A673 (cell line): ENCODE results near the gene APBB3. TPM values are rescaled to one million over a fixed set of nuclear protein-coding genes. Genes with fewer than 3 reads are reported as not detected.

Experiments
- BruUV-seq: library from RNA; stranded (reverse); fragments of 400-500 nt; replicated peaks from 2 replicates; lab custom pipeline; 2021; lab: Mats Ljungman, UMichigan
- CTCF ChIA-PET: fragments of 300-600 bp; sonication (Branson Sonifier 250); formaldehyde crosslinking; loops from one replicate; lab custom pipeline; 2022; ENCODE audit warnings: antibody characterized with exemption; lab: Charles Lee
- POLR2A ChIA-PET: fragments of 300-600 bp; sonication (Branson Sonifier 250); formaldehyde crosslinking; loops from one replicate; lab custom pipeline; 2022; ENCODE audit warnings: antibody characterized with exemption; ENCODE audit not compliant: low non-redundant PET; lab: Charles Lee
- DNase-seq: peaks from one replicate; pipeline ENCODE4 v3.0.0-alpha.2; 2015; ENCODE audit warnings: low spot score
- H3K27ac ChIP-seq: fragments of 200-600 bp; sonication (generic); 2 replicates; pipeline ENCODE4 v1.5.1; 2016; ENCODE audit warnings: mixed run types, low read depth, mild to moderate bottlenecking, mixed read lengths, antibody characterized with exemption, low read length; ENCODE audit not compliant: poor library complexity, severe bottlenecking
- H3K27me3 ChIP-seq: fragments of 200-600 bp; sonication (generic); replicated peaks from 2 replicates; pipeline ENCODE4 v1.6.1; 2017; ENCODE audit warnings: mixed run types, low read depth, mild to moderate bottlenecking, mixed read lengths, antibody characterized with exemption, low read length; ENCODE audit not compliant: insufficient read depth, poor library complexity
- H3K36me3 ChIP-seq: fragments of 200-600 bp; sonication (generic); 2 replicates; pipeline ENCODE4 v1.6.1; 2016; ENCODE audit warnings: mixed run types, mild to moderate bottlenecking, mixed read lengths, antibody characterized with exemption, low read length; ENCODE audit not compliant: insufficient read depth, poor library complexity, severe bottlenecking
- H3K4me1 ChIP-seq: fragments of 200-600 bp; sonication (generic); 2 replicates; pipeline ENCODE4 v1.6.1; 2017; ENCODE audit warnings: mixed run types, mild to moderate bottlenecking, mixed read lengths, antibody characterized with exemption, low read length; ENCODE audit not compliant: insufficient read depth, poor library complexity, severe bottlenecking
- H3K4me3 ChIP-seq: fragments of 200-600 bp; sonication (generic); 2 replicates; pipeline ENCODE4 v1.5.1; 2016; ENCODE audit warnings: low read depth, mixed run types, mild to moderate bottlenecking, mixed read lengths, low read length; ENCODE audit not compliant: poor library complexity, severe bottlenecking
- H3K9me3 ChIP-seq: fragments of 200-600 bp; sonication (generic); 2 replicates; pipeline ENCODE4 v1.6.1; 2016; ENCODE audit warnings: mixed run types, low read depth, mild to moderate bottlenecking, mixed read lengths, antibody characterized with exemption, low read length; ENCODE audit not compliant: poor library complexity, severe bottlenecking
- EZH2 ChIP-seq: fragments of 200-600 bp; sonication (generic); IDR thresholded peaks from 2 replicates; pipeline ENCODE4 v1.6.1; 2017; ENCODE audit warnings: borderline replicate concordance, low read depth, mild to moderate bottlenecking, mixed read lengths, antibody characterized with exemption, low read length; ENCODE audit not compliant: poor library complexity, severe bottlenecking
- intact Hi-C: fragments of 100-400 bp; cut with micrococcal nuclease; formaldehyde crosslinking; loops from one replicate; pipeline ENCODE4 v1.10.0; 2022; ENCODE audit not compliant: unreplicated experiment
- total RNA-seq: library from RNA; stranded (reverse); gene quantifications from 2 replicates; pipeline ENCODE4 v1.2.3, GENCODE V29; 2021
- TF ChIP-seq, protein P1 (sequence below): fragments of 300-800, 200-600 bp; sonication (generic); conservative IDR thresholded peaks from 2 replicates; pipeline ENCODE4 v1.5.1; 2017; ENCODE audit warnings: low read depth, mild to moderate bottlenecking, antibody characterized with exemption, low read length, moderate library complexity, mixed read lengths

Gene APBB3
- total RNA-seq, 1 experiment from 2014 or later: 27.8 TPM

DNA sequence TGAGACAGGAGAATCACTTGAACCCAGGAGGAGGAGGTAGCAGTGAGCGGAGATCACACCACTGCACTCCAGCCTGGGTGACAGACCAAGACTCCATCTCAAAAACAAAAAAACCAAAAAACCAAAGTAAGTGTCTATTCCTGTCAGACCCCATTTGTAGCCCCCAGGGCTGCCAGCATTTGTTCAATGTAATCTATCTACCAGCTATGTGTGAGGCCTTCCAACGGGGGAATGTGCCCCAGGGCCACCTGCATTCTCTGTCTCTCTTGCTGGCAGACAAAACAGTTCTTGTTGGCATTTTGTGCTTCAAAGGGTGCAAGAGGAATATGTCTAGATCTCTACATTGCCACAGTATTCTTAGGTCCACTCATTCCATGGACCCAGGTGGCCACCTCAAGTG lies 34.4 kb upstream of the APBB3 start:
- Histone ChIP-seq H3K27me3 (no peaks in the 10 kb centered on the region), H3K36me3 (no peaks in the 10 kb centered on the region), H3K9me3 (no peaks in the 10 kb centered on the region), H3K4me1 (no peaks in the 10 kb centered on the region), H3K4me3 (no peak overlapping the region), H3K27ac (no peak overlapping the region)
- CTCF ChIA-PET: no interaction called here
- POLR2A ChIA-PET: no interaction called here
- no peak for DNase-seq
- no TSS peak for BruUV-seq
- TF ChIP-seq, protein P1, sequence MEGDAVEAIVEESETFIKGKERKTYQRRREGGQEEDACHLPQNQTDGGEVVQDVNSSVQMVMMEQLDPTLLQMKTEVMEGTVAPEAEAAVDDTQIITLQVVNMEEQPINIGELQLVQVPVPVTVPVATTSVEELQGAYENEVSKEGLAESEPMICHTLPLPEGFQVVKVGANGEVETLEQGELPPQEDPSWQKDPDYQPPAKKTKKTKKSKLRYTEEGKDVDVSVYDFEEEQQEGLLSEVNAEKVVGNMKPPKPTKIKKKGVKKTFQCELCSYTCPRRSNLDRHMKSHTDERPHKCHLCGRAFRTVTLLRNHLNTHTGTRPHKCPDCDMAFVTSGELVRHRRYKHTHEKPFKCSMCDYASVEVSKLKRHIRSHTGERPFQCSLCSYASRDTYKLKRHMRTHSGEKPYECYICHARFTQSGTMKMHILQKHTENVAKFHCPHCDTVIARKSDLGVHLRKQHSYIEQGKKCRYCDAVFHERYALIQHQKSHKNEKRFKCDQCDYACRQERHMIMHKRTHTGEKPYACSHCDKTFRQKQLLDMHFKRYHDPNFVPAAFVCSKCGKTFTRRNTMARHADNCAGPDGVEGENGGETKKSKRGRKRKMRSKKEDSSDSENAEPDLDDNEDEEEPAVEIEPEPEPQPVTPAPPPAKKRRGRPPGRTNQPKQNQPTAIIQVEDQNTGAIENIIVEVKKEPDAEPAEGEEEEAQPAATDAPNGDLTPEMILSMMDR: no peak
- no peak for TF ChIP-seq EZH2
- intact Hi-C loops: no loop called here

DNA sequence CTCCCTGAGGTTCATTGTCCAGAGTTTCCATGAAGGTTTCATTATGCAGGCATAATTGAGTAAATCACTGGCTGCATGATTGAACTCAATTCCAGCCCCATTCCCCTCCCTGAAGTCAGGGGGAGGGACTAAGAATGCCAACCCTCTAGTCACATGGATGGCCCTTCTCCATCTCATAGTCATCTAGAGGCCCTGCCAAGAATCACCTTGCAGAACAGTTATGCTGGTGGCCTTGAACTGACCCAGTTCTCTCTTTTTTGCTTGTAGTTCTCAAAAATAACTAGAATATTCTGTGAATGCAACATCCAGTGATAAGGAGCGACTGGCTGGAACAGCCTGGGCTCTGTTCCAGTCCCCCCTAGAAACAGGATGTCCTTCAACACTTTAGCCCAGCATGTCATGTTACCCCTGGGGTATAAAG lies 31.9 kb upstream of the APBB3 start:
- Histone ChIP-seq H3K36me3 (no peaks in the 10 kb centered on the region), H3K4me3 (no peak overlapping the region), H3K9me3 (no peaks in the 10 kb centered on the region), H3K27me3 (no peaks in the 10 kb centered on the region), H3K27ac (no peak overlapping the region), H3K4me1 (no peaks in the 10 kb centered on the region)
- ChIA-PET POLR2A (no interaction called here), CTCF (no interaction called here)
- DNase-seq: no peak
- intact Hi-C loops: no loop called here
- TF ChIP-seq, protein P1: no peak
- TF ChIP-seq EZH2: no peak
- BruUV-seq: no TSS peak

DNA sequence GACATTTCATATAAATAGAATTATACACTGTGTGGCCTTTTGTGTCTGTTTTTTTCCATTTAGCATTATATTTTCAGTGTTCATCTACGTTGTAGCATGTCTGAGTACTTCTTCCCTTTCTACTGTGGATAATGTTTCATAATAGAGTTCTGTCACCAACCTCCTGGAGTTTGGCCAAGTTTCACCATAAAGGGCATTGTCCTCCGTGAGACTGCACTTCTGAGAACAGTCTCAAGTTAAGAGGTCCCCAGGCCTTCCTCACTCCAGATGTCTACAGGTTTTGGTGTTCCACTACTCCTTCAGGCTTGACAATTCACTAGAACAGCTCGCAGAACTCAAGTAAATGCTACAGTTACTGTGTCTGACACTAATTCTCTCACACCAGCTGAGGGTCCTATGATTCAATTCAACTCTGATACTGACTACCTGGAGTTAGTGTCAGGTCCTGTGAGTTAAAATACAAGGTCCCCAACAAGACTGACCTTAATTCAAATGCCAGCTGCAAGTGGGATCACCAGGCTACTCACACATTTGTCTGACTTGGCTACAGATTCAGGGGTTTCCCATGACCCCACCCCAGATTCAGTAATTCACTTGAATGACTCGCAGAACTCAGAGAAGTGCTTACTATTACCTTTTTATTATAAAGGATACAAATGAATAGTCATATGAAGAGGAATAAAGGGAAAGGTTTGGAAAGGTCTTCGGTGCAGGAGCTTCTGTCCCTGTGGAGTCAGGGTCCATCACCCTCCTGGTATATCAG lies 31.3 kb upstream of the APBB3 start:
- no peak overlapping the region for H3K4me3 ChIP-seq
- POLR2A ChIA-PET: interaction anchor here (0.7 kb wide), 1 partner anchor 138 kb away, joined by 3 read pairs; no protein-coding TSS in a partner anchor
- H3K27me3 ChIP-seq: no peaks in the 10 kb centered on the region
- TF ChIP-seq EZH2: no peak
- TF ChIP-seq, protein P1: no peak
- CTCF ChIA-PET: no interaction called here
- H3K27ac ChIP-seq: no peak overlapping the region
- H3K4me1 ChIP-seq: no peaks in the 10 kb centered on the region
- no TSS peak for BruUV-seq
- no peaks in the 10 kb centered on the region for H3K36me3 ChIP-seq
- H3K9me3 ChIP-seq: no peaks in the 10 kb centered on the region
- intact Hi-C loops: no loop called here
- DNase-seq: peak; percentile 37
